Stimulated activated CD4-positive, alpha-beta T cell treated with anti-CD3 and anti-CD28 coated beads, Interleukin-2, amount 100 ng/mL, for 48 hours (primary cell): ENCODE data around the gene SH3PXD2A.

Source experiments
- DNase-seq, 2 donors: peaks; one replicate each; pipeline ENCODE4 v3.0.0-alpha.2; 2020

SH3PXD2A gene

DNA sequence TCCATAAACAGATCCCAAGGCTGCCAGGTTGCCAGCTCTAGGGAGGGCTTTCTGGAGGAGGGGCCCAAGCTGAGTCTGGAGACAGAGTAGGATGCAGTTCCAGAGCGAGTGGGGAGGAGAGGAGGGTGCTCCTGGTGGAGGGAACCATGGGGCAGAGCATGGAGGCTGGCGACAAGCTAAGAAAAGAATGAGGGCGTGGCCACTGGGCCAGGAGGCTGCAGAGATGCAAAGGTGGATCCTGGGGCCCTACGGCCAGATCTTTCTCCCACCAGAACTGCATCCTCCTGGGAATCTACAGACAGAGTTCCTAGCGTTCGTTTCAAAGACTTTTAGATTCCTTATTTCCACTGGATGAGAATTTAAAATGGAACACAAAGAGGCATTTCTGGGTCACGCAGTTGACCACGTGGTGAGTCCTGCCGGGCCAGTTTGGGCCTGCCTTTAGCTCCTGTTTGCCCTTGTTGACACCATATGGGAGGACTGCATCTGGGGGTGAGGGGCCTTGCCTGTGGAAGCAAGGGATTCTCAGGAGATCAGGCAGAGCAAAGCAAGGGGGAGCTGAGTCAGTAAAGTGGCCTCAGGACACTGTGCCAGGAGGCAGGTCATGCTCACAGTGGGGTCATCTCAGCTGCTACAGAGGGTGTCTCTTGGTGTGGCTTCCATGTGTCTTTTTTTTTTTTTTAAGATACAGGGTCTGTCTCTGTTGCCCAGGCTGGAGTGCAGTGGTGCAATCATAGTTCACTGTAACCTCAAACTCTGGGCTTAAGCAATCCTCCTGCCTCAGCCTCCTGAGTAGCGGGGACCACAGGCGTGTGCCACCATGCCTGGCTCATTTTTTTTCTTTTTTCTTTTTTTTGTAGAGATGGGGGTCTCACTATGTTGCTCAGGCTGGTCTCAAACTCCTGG, 137.8 kb downstream of the SH3PXD2A start:
- no peak for DNase-seq

DNA sequence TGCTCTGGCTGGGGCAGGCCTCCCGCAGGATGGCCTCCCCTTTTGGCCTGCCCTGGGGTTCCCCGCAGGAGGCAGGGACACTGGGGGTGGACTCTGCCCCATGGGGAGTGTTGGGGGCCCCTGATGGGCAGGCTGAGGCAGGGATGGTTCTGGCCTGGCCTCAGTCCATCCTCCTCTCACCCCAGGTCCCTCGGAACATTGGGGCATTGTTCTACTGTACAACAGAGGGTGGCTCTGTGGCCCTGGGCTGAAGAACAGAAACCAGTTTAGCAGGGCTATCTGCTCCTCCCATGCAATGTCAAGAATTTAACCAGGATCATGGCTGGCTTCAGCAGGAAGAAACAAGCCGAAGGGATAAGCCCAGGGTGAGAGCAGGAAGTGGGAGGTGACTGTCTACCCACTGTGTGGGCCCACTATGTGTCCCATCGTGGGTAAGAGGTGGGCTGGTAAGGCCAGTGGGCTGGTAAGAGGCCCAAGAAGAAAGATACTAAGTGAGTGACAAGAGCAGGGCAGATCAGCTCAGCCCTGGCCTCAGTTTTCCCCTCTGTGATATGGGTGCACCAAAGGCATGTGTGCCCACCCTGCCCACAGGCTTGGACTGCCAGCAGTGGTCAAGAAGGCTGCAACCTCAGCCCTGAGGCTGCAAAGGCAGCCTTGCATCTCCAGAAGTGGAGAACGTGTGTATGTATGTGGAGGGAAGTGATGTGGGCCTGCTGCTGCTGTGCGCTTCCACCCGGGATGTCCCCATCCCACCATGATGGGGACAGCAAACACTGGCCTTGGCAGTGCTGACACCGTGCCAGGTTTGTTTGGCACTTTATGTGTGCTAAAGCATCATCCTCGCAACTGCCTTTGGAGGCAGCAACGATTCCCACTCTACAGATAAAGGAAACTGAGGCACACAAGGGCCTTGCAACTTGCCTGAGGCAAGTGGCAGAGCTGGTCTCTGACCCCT, 138.9 kb downstream of the SH3PXD2A start:
- no peak for DNase-seq

GRCh38 chr10:103715430-103715829, 139.9 kb downstream of the SH3PXD2A start:
- no peak for DNase-seq

- no peak for DNase-seq
Observed at GRCh38 chr10:103714232-103714891, 141.0 kb downstream of the SH3PXD2A start.

- DNase-seq = no peak
Observed at GRCh38 chr10:103713676-103714075, 141.7 kb downstream of the SH3PXD2A start.

DNA sequence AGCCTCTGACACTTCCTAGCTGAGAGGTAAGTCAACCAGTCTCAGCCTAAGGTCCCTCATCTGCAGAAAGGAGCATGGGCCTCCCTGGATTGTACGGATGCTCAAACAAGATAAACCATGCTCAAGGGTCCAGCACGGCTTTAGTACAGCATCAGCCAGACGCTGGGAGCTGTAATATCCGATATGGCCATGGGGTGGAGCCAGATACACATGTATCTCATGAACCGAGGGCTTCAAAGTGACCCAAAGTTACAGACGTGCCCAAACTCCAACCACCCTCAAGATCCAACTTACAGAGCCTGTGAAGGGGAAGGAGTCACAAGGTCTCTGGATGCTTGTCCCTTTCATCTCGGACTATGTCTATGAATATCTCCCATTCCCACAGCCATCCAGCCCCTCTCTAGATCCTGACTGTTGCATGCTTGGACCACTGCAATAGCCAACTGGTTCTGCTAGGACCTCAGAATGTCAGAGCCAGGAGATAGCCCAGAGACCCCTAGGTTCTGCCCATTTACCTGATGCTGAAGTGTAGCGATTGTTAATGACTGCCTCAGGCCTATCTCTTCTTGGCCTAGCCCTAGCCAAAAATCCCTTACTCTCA, 142.4 kb downstream of the SH3PXD2A start:
- DNase-seq = peak; percentile 85 to 86

DNA sequence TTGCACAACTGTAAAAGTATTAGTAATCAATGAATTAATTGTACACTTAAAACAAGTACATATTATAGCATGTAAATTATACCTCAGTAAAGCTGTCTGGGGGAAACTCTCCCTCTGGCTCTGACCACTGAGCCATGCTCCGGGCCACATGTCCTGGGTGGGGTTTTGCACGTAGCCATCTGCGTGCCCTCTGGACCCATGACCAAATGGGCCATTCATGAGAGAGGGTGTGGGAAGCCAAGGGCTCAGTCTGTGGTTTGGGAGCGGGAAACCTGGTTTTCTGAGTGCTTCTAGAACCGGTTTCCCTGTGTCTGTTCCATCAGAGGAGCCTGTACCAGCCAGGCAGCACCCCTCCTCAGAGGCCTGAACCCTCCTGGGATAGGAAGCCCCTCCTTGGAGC, 143.2 kb downstream of the SH3PXD2A start:
- DNase-seq = no peak

GRCh38 chr10:103711351-103711994, 143.9 kb downstream of the SH3PXD2A start:
- no peak for DNase-seq

- no peak for DNase-seq
Observed at GRCh38 chr10:103710490-103710889, 144.9 kb downstream of the SH3PXD2A start.

DNA sequence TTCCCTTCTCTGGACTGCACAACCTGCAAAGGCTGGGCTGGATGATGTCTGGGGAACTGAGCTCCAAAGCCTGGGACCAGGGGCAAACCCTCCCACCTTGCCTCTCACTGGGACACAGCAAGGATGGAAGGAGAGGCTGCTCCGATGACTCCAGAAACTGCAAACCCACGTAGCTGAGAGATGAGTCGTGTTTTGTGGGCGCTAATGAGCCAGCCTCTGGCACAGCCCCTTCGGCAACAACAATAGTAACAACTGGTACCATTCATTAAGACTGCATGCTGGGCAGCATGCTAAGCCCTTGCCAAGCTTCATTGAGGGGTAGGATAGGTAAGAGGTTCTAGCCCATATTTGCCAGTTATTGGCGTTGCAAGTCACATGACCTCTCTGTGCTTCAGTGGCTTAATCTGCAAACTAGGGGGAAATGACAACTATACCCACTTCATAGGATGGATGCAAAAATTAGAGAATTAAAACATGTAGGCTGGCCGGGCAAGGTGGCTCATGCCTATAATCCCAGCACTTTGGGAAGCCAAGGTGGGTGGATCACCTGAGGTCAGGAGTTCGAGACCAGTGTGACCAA, 145.9 kb downstream of the SH3PXD2A start:
- DNase-seq = no peak

DNA sequence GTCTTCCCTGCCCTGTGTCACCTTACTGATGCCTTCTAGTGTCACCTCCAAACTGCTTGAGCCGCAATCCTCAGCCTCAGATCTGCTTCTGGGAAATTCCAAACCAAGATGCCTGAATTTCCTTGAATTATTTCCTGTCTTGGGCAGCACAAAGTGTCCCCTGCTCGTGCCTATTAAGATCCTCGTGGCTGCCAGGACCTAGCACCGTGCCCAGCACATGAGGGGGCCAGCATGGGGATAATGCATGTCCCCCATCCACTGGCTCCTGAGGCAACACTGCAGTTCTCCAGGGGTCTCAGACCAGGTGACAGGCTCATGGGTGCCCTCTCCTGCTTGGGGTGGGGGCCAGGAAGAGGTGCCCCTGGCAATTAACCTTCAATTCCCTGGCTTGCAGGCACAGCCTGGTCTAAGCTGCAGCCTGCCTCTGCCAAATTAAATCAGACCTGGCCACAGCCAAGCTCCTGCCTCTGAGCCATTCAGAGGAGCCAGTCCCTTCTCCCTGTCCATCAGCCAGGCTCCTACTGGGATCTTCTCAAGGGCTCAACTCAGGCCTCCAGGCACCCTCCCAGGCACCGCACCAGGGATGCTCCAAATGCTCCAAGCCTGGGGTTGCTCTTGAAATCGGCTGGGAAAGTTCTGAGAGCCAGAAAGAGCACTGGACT, 146.6 kb downstream of the SH3PXD2A start:
- DNase-seq = no peak

GRCh38 chr10:103707956-103708626, 147.3 kb downstream of the SH3PXD2A start:
- DNase-seq = no peak

DNA sequence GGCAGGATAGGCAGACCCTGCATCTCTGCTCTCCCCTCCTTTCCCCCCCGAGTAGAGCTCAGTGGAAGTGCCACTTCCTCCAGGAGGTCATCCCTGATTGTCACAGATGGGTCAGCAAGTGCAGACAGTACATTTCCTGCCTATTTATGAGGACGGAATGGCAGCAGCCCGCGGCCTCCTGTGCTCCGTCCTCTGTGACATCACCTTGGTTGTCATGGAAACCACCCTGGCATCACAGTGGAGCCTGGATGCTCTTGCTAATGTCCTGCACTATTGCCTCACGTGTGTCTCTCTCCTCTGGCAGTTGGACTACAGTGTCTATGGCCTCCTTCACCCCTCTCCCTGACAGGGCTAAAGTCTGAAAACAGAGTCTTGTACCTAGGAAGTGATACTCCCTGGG, 148.6 kb downstream of the SH3PXD2A start:
- no peak for DNase-seq

- DNase-seq = no peak
Observed at GRCh38 chr10:103706047-103706446, 149.3 kb downstream of the SH3PXD2A start.

DNA sequence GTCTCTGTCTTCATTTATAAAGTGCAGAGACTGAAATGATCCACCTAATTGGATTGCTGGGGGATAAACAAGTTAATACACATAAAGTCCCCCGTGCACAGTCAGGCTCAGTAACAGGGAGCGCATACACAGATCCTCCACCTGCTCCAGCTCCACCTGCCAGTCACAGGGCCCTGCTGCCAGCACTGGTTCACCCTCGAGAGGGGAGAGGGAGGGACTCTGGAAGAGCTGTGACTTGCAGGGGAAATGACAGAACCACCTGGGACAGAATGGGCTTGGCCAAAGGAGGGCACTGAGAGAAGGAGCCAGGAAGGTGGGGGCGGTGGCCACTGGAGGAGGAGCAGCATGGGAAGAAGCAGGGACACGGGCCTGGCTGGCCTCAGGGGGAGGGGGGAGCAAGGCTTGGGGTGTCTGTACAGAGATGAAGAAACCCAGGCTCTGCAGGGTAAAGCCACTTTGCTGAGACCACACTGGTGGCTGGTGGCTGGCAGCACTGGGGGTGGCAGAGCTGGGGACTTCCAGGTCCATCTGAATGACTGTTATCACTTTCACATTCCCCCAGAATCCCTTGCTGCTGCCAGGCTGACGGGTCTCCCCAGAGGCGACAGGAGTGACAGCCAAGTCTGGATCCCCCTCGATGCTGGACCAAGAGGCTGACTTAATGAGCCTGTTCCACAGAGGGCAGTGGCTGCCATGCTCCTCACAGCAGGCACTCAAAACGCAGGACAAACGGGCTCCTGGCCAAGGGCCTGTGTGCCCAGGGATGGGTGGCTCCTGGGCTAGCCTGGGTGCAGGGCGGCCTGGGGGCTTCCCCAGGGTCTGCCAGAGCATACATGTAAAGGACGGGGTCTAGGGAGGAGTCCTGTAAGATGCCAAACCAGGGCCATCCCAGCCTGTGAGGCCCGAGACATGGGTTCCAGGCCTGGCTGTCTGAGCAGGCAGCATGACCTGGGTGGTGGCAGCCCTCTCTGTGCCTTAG, 151.1 kb downstream of the SH3PXD2A start:
- DNase-seq = no peak

DNA sequence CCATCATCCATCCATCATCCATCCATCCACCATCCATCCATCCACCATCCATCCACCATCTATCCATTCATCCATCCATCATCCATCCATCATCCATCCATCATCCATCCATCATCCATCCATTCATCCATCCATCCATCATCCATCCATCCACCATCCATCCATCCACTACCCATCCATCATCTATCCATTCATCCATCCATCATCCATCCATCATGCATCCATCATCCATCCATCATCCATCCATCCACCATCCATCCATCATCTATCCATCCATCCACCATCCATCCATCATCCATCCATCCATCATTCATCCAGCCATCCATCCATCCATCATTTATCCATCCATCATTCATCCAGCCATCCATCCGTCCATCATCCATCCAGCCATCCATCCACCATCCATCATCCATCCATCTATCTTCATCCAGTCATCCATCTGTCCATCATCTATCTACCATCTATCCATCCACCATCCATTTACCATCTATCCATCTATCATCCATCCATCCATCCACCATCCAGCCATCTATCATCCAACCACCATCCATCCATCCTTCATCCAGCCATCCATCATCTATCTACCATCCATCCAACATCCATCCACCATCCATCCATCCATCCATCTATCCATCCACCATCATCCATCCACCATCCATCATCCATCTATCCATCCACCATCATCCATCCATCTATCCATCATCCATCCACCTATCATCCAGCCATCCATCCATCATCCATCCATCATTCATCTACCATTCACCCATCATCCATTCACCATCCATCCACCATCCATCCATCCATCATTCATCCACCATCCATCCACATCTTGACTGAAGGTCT, 153.8 kb downstream of the SH3PXD2A start:
- no peak for DNase-seq

DNA sequence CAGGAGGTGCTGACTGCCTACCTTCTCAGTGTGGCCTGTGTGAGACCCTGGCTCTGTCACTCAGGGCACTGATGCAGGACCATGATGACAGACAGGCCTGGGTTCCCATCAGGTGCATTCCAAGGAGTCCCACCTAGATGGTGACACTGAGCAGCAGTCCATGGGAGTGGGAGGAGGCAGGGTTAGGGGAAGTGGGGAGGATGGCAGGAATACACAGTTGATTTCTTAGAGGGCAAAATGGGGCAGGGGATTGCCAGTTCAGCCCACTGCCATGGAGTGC, 155.0 kb downstream of the SH3PXD2A start:
- no peak for DNase-seq

DNA sequence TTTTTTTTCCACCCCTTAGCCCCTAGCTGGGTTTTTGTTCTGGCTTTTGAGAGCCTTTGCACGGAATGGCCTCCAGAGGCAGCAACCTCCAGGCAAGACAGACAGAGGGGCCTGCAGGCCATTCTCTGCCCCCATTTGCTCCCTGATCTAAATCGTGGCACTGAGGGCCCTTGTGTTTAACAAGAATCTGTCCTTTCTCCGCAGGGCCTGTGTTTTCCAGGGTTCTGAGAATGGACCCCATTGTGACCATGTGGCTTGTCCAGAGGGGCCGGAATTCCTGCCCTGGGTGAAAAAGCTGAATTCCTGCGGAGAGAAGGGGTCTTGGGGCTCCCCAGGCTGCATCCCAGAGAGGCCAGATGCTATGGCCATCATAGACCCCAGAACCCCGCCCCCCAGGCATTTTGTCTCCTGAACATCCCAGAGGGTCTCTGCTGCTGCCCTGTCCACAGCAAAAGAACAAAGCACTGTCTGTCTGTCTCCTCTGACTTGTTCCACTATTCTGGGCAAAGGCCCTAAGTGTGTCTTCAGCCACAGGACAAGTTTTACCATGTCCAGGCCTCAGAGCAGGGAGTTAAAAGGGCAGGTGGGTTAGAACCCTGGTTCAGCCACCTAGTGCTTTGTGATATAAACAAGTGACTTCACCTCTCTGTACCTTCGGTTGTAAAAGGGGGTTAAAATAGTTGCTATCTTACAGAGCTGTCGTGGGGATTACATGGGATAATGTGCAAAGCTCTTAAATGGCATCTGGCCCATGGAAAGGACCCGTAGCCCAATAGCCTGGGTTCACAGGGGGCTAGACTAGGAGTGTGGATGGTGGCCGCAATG, 155.6 kb downstream of the SH3PXD2A start:
- DNase-seq = no peak
